Neuronal stem cell (in vitro differentiated cells): Measurements from ENCODE around the gene PODN.

ENCODE experiments used
- DNase-seq: peaks from one replicate; pipeline ENCODE4 v3.0.0-alpha.2; 2013; ENCODE audit warnings: low spot score
- H2AFZ ChIP-seq: one replicate; pipeline ENCODE4 v1.6.1; 2013; ENCODE audit warnings: mild to moderate bottlenecking, low read length, inconsistent platforms
- H2AK5ac ChIP-seq: 2 replicates; pipeline ENCODE4 v1.6.1; 2013; ENCODE audit warnings: low read depth, mild to moderate bottlenecking, inconsistent platforms, low read length, moderate library complexity, mixed read lengths
- H2BK120ac ChIP-seq: 2 replicates; pipeline ENCODE4 v1.6.1; 2013; ENCODE audit warnings: low read depth, mild to moderate bottlenecking, inconsistent platforms, low read length, moderate library complexity, mixed read lengths
- H2BK12ac ChIP-seq: one replicate; pipeline ENCODE4 v1.6.1; 2013; ENCODE audit warnings: low read length, inconsistent platforms
- H2BK15ac ChIP-seq: 2 replicates; pipeline ENCODE4 v1.6.1; 2013; ENCODE audit warnings: mild to moderate bottlenecking, low read length, inconsistent platforms, mixed read lengths
- H2BK5ac ChIP-seq: one replicate; pipeline ENCODE4 v1.6.1; 2013; ENCODE audit warnings: inconsistent platforms, mild to moderate bottlenecking, low read length, moderate library complexity
- H3K14ac ChIP-seq: one replicate; pipeline ENCODE4 v1.6.1; 2013; ENCODE audit warnings: low read length, inconsistent platforms
- H3K18ac ChIP-seq: 2 replicates; pipeline ENCODE4 v1.6.1; 2013; ENCODE audit warnings: low read length, inconsistent platforms
- H3K23ac ChIP-seq: 2 replicates; pipeline ENCODE4 v1.6.1; 2013; ENCODE audit warnings: low read depth, mild to moderate bottlenecking, mixed read lengths, low read length, inconsistent platforms; ENCODE audit not compliant: poor library complexity
- H3K27ac ChIP-seq: replicated peaks from 3 replicates; pipeline ENCODE4 v1.5.1; 2013; ENCODE audit warnings: low read length, inconsistent platforms
- H3K27me3 ChIP-seq, 3 experiments: 2 replicates each; pipeline ENCODE4 v1.6.1; 2013; ENCODE audit warnings: low read length in 3 of 3, mild to moderate bottlenecking in 2 of 3, inconsistent platforms in 1 of 3, low read depth in 1 of 3, mixed read lengths in 1 of 3, moderate library complexity in 1 of 3; ENCODE audit not compliant: control insufficient read depth in 3 of 3, insufficient read depth in 3 of 3
- H3K36me3 ChIP-seq, 2 donors: replicated peaks in 1 of 2; 2 replicates each; pipeline ENCODE4 v1.6.1; 2013; ENCODE audit warnings: low read length in 2 of 2; ENCODE audit not compliant: control insufficient read depth in 2 of 2, insufficient read depth in 2 of 2
- H3K4ac ChIP-seq: 2 replicates; pipeline ENCODE4 v1.6.1; 2013; ENCODE audit warnings: inconsistent platforms, mild to moderate bottlenecking, low read length, moderate library complexity
- H3K4me1 ChIP-seq, 2 donors: 1 replicate in 1 of 2; 2 replicates in 1 of 2; pipeline ENCODE4 v1.6.1; 2013; ENCODE audit warnings: low read length in 2 of 2, low read depth in 1 of 2; ENCODE audit not compliant: control insufficient read depth in 2 of 2, insufficient read depth in 1 of 2
- H3K4me2 ChIP-seq: one replicate; pipeline ENCODE4 v1.6.1; 2013; ENCODE audit warnings: mild to moderate bottlenecking, low read length, inconsistent platforms; ENCODE audit not compliant: insufficient read depth, poor library complexity, severe bottlenecking
- H3K4me3 ChIP-seq, 2 donors: 2 replicates each; pipeline ENCODE4 v1.5.1; 2013; ENCODE audit warnings: low read length in 2 of 2, mild to moderate bottlenecking in 2 of 2, inconsistent platforms in 1 of 2, moderate library complexity in 1 of 2
- H3K79me1 ChIP-seq: one replicate; pipeline ENCODE4 v1.6.1; 2013; ENCODE audit warnings: low read depth, mild to moderate bottlenecking, inconsistent platforms, low read length, moderate library complexity
- H3K9ac ChIP-seq: one replicate; pipeline ENCODE4 v1.6.1; 2013; ENCODE audit warnings: mild to moderate bottlenecking, low read depth, low read length, inconsistent platforms; ENCODE audit not compliant: poor library complexity
- H3K9me3 ChIP-seq, 2 donors: replicated peaks in 1 of 2; 2 replicates each; pipeline versions ENCODE3 to v1.6.1; 2013; ENCODE audit warnings: low read length in 2 of 2, mild to moderate bottlenecking in 2 of 2, inconsistent platforms in 1 of 2, low read depth in 1 of 2, mixed read lengths in 1 of 2, moderate library complexity in 1 of 2; ENCODE audit not compliant: control insufficient read depth in 2 of 2, insufficient read depth in 1 of 2
- H4K8ac ChIP-seq: one replicate; pipeline ENCODE4 v1.6.1; 2013; ENCODE audit warnings: low read depth, mild to moderate bottlenecking, inconsistent platforms, low read length, moderate library complexity
- H4K91ac ChIP-seq: one replicate; pipeline ENCODE4 v1.6.1; 2013; ENCODE audit warnings: low read length, low read depth, mild to moderate bottlenecking, inconsistent platforms; ENCODE audit not compliant: poor library complexity
- WGBS, 2 donors: extraction: QIAGEN DNeasy Blood & Tissue Kit; methylation state at CpG; one replicate each; pipeline ENCODE4 v1.1.7; 2013; ENCODE audit warnings: missing lambda C conversion rate in 2 of 2, mixed read lengths in 1 of 2; ENCODE audit not compliant: insufficient read length in 2 of 2, insufficient replicate concordance in 1 of 2; ENCODE audit errors: extremely low coverage in 2 of 2; 5-methylcytosine and 5-hydroxymethylcytosine counted together

Gene PODN

GRCh38 chr1:53093451-53093754 is 31.4 kb downstream of the PODN start:
- Histone ChIP-seq H2BK12ac (peak overlapping the region; percentile 85), H2BK5ac (peak overlapping the region; percentile 70), H3K4me2 (no peak overlapping the region), H3K23ac (no peak overlapping the region), H2BK15ac (no peak overlapping the region), H3K36me3 (no peaks in the 10 kb centered on the region), H3K9ac (no peak overlapping the region), H4K91ac (no peak overlapping the region), H4K8ac (no peak overlapping the region), H3K4me1 (peaks cover 0 to 4% of the 10 kb centered on the region in 2 donors), H3K4ac (no peak overlapping the region), H3K14ac (peak overlapping the region; percentile 87), H3K18ac (peak overlapping the region; percentile 73), H3K27ac (no peak overlapping the region), H3K4me3 (no peak overlapping the region), H3K79me1 (no peaks in the 10 kb centered on the region), H2AK5ac (peak overlapping the region; percentile 32), H2BK120ac (no peak overlapping the region), H3K27me3 (peaks cover 0 to 16% (median 4%) of the 10 kb centered on the region in 3 experiments), H2AFZ (no peak overlapping the region), H3K9me3 (peaks cover 10 to 27% of the 10 kb centered on the region in 2 donors)
- no peak for DNase-seq
- WGBS, 2 donors = no CpG with 5 or more reads among the region's 8 CpGs

- H3K27ac ChIP-seq = no peak overlapping the region
- H3K4me3 ChIP-seq = no peak overlapping the region
- no peaks in the 10 kb centered on the region for H3K79me1 ChIP-seq
- peaks cover 10 to 33% of the 10 kb centered on the region in 2 donors for H3K9me3 ChIP-seq
- no CpG with 5 or more reads among the region's 20 CpGs for WGBS, 2 donors
- H3K23ac ChIP-seq = peak overlapping the region; percentile 69
- peak overlapping the region; percentile 22 for H4K91ac ChIP-seq
- peaks cover 0 to 4% of the 10 kb centered on the region in 2 donors for H3K4me1 ChIP-seq
- H3K9ac ChIP-seq = no peak overlapping the region
- H3K36me3 ChIP-seq = no peaks in the 10 kb centered on the region
- H2BK5ac ChIP-seq = peak overlapping the region; percentile 70
- no peak overlapping the region for H3K4me2 ChIP-seq
- peak overlapping the region; percentile 30 for H3K4ac ChIP-seq
- H3K27me3 ChIP-seq = peaks cover 0 to 16% (median 5%) of the 10 kb centered on the region in 3 experiments
- H2AK5ac ChIP-seq = peak overlapping the region; percentile 32
- H2BK12ac ChIP-seq = peak overlapping the region; percentile 85
- H2BK120ac ChIP-seq = no peak overlapping the region
- no peak overlapping the region for H2AFZ ChIP-seq
- peak overlapping the region; percentile 58 for H3K14ac ChIP-seq
- H3K18ac ChIP-seq = peak overlapping the region; percentile 80
- no peak overlapping the region for H4K8ac ChIP-seq
- DNase-seq = no peak
- H2BK15ac ChIP-seq = peak overlapping the region; percentile 64
Measured at GRCh38 chr1:53093778-53094532, 31.9 kb downstream of the PODN start.

- Histone ChIP-seq H3K36me3 (peaks cover 0 to 2% of the 10 kb centered on the region in 2 donors), H2BK120ac (no peak overlapping the region), H2BK15ac (peak overlapping the region; percentile 64), H3K79me1 (no peaks in the 10 kb centered on the region), H2AFZ (no peak overlapping the region), H3K4me1 (peaks cover 0 to 2% of the 10 kb centered on the region in 2 donors), H4K91ac (peak overlapping the region; percentile 22), H3K27ac (no peak overlapping the region), H3K9me3 (peaks cover 16 to 35% of the 10 kb centered on the region in 2 donors), H3K9ac (no peak overlapping the region), H3K4me3 (no peak overlapping the region), H3K4me2 (no peak overlapping the region), H2BK12ac (no peak overlapping the region), H2AK5ac (no peak overlapping the region), H3K14ac (peak overlapping the region; percentile 47), H3K27me3 (peaks cover 0 to 16% (median 5%) of the 10 kb centered on the region in 3 experiments), H3K18ac (peak overlapping the region; percentile 80), H2BK5ac (peak overlapping the region; percentile 70), H3K23ac (peak overlapping the region; percentile 59), H4K8ac (no peak overlapping the region), H3K4ac (no peak overlapping the region)
- no CpG with 5 or more reads among the region's 13 CpGs for WGBS, 2 donors
- no peak for DNase-seq
Measured at GRCh38 chr1:53094533-53094919, 32.5 kb downstream of the PODN start.

GRCh38 chr1:53104289-53104913 is 42.4 kb downstream of the PODN start:
- peak overlapping the region; percentile 69 for H3K27ac ChIP-seq
- H3K18ac ChIP-seq = peak overlapping the region; percentile 1
- H2BK5ac ChIP-seq = no peak overlapping the region
- no peak overlapping the region for H2AK5ac ChIP-seq
- peak overlapping the region; percentile 62 for H2AFZ ChIP-seq
- H3K23ac ChIP-seq = no peak overlapping the region
- H3K4me3 ChIP-seq = no peak overlapping the region
- DNase-seq = peak; percentile 45
- H3K4me1 ChIP-seq = peaks cover 2 to 21% of the 10 kb centered on the region in 2 donors
- peaks cover 3% of the 10 kb centered on the region for H3K79me1 ChIP-seq
- no CpG with 5 or more reads among the region's 8 CpGs for WGBS, 2 donors
- H3K14ac ChIP-seq = no peak overlapping the region
- H3K9ac ChIP-seq = no peak overlapping the region
- H3K9me3 ChIP-seq = peaks cover 21 to 23% of the 10 kb centered on the region in 2 donors
- H2BK12ac ChIP-seq = no peak overlapping the region
- H3K27me3 ChIP-seq = peaks cover 0 to 9% (median 0%) of the 10 kb centered on the region in 3 experiments
- no peak overlapping the region for H2BK120ac ChIP-seq
- H3K4me2 ChIP-seq = no peak overlapping the region
- H3K4ac ChIP-seq = no peak overlapping the region
- H3K36me3 ChIP-seq = peaks cover 0 to 4% of the 10 kb centered on the region in 2 donors
- no peak overlapping the region for H4K91ac ChIP-seq
- H4K8ac ChIP-seq = no peak overlapping the region
- no peak overlapping the region for H2BK15ac ChIP-seq
